ENCODE data around the gene ADGRF5.

DNA sequence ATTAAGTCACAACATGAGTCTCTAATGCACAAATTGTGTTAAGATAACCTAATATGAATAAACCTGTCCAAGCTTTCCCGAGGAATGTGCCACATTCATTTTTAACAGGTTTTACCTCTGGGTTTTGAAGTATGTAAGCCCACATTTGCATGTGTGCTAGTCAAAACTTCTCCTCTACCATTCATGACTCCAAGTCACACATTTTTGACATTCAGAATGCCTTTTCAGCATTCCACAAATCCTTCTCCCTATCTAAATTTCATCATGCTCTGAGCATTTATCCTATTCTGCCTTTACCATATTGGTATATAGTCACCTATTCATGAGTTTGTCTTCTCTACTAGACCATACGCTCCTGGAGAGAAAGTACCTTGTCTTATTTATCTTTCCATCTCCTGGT is 56.5 kb downstream of the ADGRF5 start:
- TF ChIP-seq, protein P1, sequence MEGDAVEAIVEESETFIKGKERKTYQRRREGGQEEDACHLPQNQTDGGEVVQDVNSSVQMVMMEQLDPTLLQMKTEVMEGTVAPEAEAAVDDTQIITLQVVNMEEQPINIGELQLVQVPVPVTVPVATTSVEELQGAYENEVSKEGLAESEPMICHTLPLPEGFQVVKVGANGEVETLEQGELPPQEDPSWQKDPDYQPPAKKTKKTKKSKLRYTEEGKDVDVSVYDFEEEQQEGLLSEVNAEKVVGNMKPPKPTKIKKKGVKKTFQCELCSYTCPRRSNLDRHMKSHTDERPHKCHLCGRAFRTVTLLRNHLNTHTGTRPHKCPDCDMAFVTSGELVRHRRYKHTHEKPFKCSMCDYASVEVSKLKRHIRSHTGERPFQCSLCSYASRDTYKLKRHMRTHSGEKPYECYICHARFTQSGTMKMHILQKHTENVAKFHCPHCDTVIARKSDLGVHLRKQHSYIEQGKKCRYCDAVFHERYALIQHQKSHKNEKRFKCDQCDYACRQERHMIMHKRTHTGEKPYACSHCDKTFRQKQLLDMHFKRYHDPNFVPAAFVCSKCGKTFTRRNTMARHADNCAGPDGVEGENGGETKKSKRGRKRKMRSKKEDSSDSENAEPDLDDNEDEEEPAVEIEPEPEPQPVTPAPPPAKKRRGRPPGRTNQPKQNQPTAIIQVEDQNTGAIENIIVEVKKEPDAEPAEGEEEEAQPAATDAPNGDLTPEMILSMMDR (IDR thresholded peaks at IDR 0.05): no peak
- TF ChIP-seq POLR2A (IDR thresholded peaks at IDR 0.05): no peak

Measured in adrenal gland (tissue), 5 donors.